Spleen (tissue), 7 donors: Measurements from ENCODE around the gene NDUFC2.

ENCODE experiments used
- CTCF ChIP-seq, 11 experiments: fragments of 200-600 bp in 7 of 11; fragments of 450-650 bp in 4 of 11; sonication (generic) in 4 of 11; IDR thresholded peaks in 8 of 11; conservative IDR thresholded peaks in 3 of 11; 1 replicate in 7 of 11; 2 replicates in 4 of 11; pipeline versions ENCODE4 v1.4.0 to v1.8.0; 2016 to 2021; ENCODE audit warnings: antibody characterized with exemption in 11 of 11, inconsistent platforms in 4 of 11, mild to moderate bottlenecking in 1 of 11
- POLR2AphosphoS5 ChIP-seq, 3 donors: sonication (generic); formaldehyde crosslinking; IDR thresholded peaks; one replicate each; pipeline ENCODE4 v1.5.1; 2017; ENCODE audit warnings: antibody characterized with exemption in 3 of 3
- donor health status: DM: no; HTN: no; CAD: no; lungs with moderate emphysema.
- donor health status: DM: no; HTN: no; CAD: no.
- donor health status: DM: no; HTN: no; CAD: no.

GRCh38 chr11:78023426-78023825 is 56.2 kb downstream of the NDUFC2 start:
- TF ChIP-seq CTCF (IDR thresholded peaks at IDR 0.05 in 8 of 11, conservative IDR thresholded peaks at IDR 0.05 in 3 of 11), result no peak
- no peak for TF ChIP-seq POLR2AphosphoS5 (IDR thresholded peaks at IDR 0.05)
